HepG2 (cell line): ENCODE results near the gene IL15RA. TPM values are rescaled to one million over a fixed set of nuclear protein-coding genes. Genes with fewer than 3 reads are reported as not detected.

Experiments
- ATAC-seq: fragments of 200-7000 bp; cut with Tn5 transposase; 3 replicates; pipeline ENCODE4 v1.9.1; 2020; ENCODE audit warnings: mild to moderate bottlenecking, moderate library complexity
- BruUV-seq: library from RNA; stranded (reverse); fragments of 400-500 nt; replicated peaks from 2 replicates; lab custom pipeline; 2021; lab: Mats Ljungman, UMichigan
- CTCF ChIA-PET: fragments of 300-600 bp; formaldehyde crosslinking; extraction: SDS; loops from one replicate; lab custom pipeline; 2021; ENCODE audit warnings: low total read pairs, inconsistent platforms, low intra/inter-chr PET ratio; lab: Yijun Ruan, JAX
- POLR2A ChIA-PET: fragments of 350-600 bp; sonication (Branson Sonifier 250); formaldehyde crosslinking; loops from one replicate; lab custom pipeline; 2020; ENCODE audit warnings: antibody characterized with exemption, inconsistent platforms; lab: Yijun Ruan, JAX
- DNase-seq: peaks from one replicate; pipeline ENCODE4 v3.0.0-alpha.2; 2015; ENCODE audit warnings: low spot score
- FAIRE-seq: peaks from 3 replicates; lab custom pipeline; 2011; peaks lifted over from hg19 to GRCh38; lab: Jason Lieb, UNC
- H2AFZ ChIP-seq: one replicate; pipeline ENCODE4 v1.6.1; 2011; ENCODE audit warnings: low read length, inconsistent platforms
- H3K27ac ChIP-seq: fragments of 300-600 bp; 3 replicates; pipeline ENCODE4 v1.8.0; 2011; ENCODE audit warnings: mixed run types, mild to moderate bottlenecking, mixed read lengths, low read length, inconsistent platforms; ENCODE audit not compliant: insufficient read depth; ENCODE audit errors: extremely low read length
- H3K27me3 ChIP-seq, 2 experiments: fragments of 200-600 bp in 1 of 2; 2 replicates in 1 of 2; 3 replicates in 1 of 2; pipeline versions ENCODE4 v1.6.0 to v1.8.0; 2011; ENCODE audit warnings: low read length in 2 of 2, mild to moderate bottlenecking in 2 of 2, moderate library complexity in 2 of 2, inconsistent platforms in 1 of 2; ENCODE audit not compliant: insufficient read depth in 2 of 2, control insufficient read depth in 1 of 2
- H3K36me3 ChIP-seq, 2 experiments: fragments of 200-600 bp in 1 of 2; replicated peaks in 1 of 2; 2 replicates in 1 of 2; 3 replicates in 1 of 2; pipeline versions ENCODE4 v1.5.1 to v1.8.0; 2011; ENCODE audit warnings: low read length in 2 of 2, inconsistent platforms in 1 of 2; ENCODE audit not compliant: insufficient read depth in 2 of 2, control insufficient read depth in 1 of 2
- H3K4me1 ChIP-seq: 2 replicates; pipeline ENCODE4 v1.5.1; 2012; ENCODE audit warnings: low read length, inconsistent platforms; ENCODE audit not compliant: insufficient read depth
- H3K4me2 ChIP-seq: 2 replicates; pipeline ENCODE4 v1.6.0; 2011; ENCODE audit warnings: low read depth, low read length, inconsistent platforms
- H3K4me3 ChIP-seq, 3 experiments: fragments of 200-600 bp in 1 of 3; sonication (generic), shearing (Covaris generic) in 1 of 3; replicated peaks in 1 of 3; 2 replicates each; pipeline ENCODE4 v1.5.1; 2011 to 2016; ENCODE audit warnings: low read length in 3 of 3, inconsistent platforms in 2 of 3, low read depth in 2 of 3, mild to moderate bottlenecking in 2 of 3, control low read depth in 1 of 3, mixed read lengths in 1 of 3; ENCODE audit not compliant: insufficient read depth in 1 of 3
- H3K79me2 ChIP-seq: one replicate; pipeline ENCODE4 v1.6.1; 2011; ENCODE audit warnings: low read length, inconsistent platforms; ENCODE audit not compliant: insufficient read depth
- H3K9ac ChIP-seq: 2 replicates; pipeline ENCODE4 v1.6.0; 2011; ENCODE audit warnings: mild to moderate bottlenecking, low read depth, low read length, inconsistent platforms; ENCODE audit not compliant: insufficient read depth
- H3K9me3 ChIP-seq: 2 replicates; pipeline ENCODE4 v1.5.1; 2012; ENCODE audit warnings: mild to moderate bottlenecking, low read length
- H4K20me1 ChIP-seq: 2 replicates; pipeline ENCODE4 v1.6.0; 2011; ENCODE audit warnings: inconsistent platforms, mild to moderate bottlenecking, low read length, moderate library complexity; ENCODE audit not compliant: insufficient read depth
- MATR3 ChIP-seq: sonication (generic); formaldehyde crosslinking; IDR thresholded peaks from 2 replicates; pipeline ENCODE4 v1.4.0; 2020; ENCODE audit warnings: missing genetic modification reagents
- NFIC ChIP-seq: IDR thresholded peaks from 2 replicates; pipeline ENCODE4 v1.6.1; 2012; ENCODE audit warnings: mild to moderate bottlenecking, low read length, inconsistent platforms
- RBM39 ChIP-seq: fragments of 200-400 bp; formaldehyde crosslinking; IDR thresholded peaks from one replicate; pipeline ENCODE4 v1.6.1; 2018; ENCODE audit warnings: antibody characterized with exemption, mild to moderate bottlenecking, low read depth, low read length; ENCODE audit not compliant: poor library complexity, severe bottlenecking
- SMC3 ChIP-seq: IDR thresholded peaks from 2 replicates; pipeline ENCODE4 v1.6.1; 2011; ENCODE audit warnings: low read length, improper control_type of control experiment
- SMYD3 ChIP-seq: sonication (generic); formaldehyde crosslinking; IDR thresholded peaks from 2 replicates; pipeline ENCODE4 v1.8.1; 2023; ENCODE audit warnings: mild to moderate bottlenecking, missing genetic modification reagents
- SSRP1 ChIP-seq: IDR thresholded peaks from 2 replicates; pipeline ENCODE4 v1.6.1; 2016; ENCODE audit warnings: control low read depth
- TP53 ChIP-seq: sonication (generic); formaldehyde crosslinking; conservative IDR thresholded peaks from 2 replicates; pipeline ENCODE4 v1.4.0; 2020; ENCODE audit warnings: missing genetic modification reagents
- ZBTB8A ChIP-seq: sonication (generic); formaldehyde crosslinking; IDR thresholded peaks from 2 replicates; pipeline ENCODE4 v1.4.0; 2020; ENCODE audit warnings: mild to moderate bottlenecking, low read depth, missing genetic modification reagents, borderline replicate concordance
- ZKSCAN8 ChIP-seq: IDR thresholded peaks from 2 replicates; pipeline ENCODE4 v1.6.1; 2016; ENCODE audit warnings: borderline replicate concordance, missing genetic modification reagents, missing compliant biosample characterization
- ZNF224 ChIP-seq: sonication (generic); formaldehyde crosslinking; IDR thresholded peaks from 2 replicates; pipeline ENCODE4 v1.5.0; 2020; ENCODE audit warnings: mild to moderate bottlenecking, missing genetic modification reagents
- ZNF615 ChIP-seq: sonication (generic); formaldehyde crosslinking; IDR thresholded peaks from 2 replicates; pipeline ENCODE4 v1.5.0; 2020; ENCODE audit warnings: mild to moderate bottlenecking, missing genetic modification reagents, borderline replicate concordance
- ZNF75D ChIP-seq: sonication (generic); formaldehyde crosslinking; IDR thresholded peaks from 2 replicates; pipeline ENCODE4 v1.8.1; 2023; ENCODE audit warnings: missing genetic modification reagents, mild to moderate bottlenecking, borderline replicate concordance
- ZNF780A ChIP-seq: sonication (generic); formaldehyde crosslinking; IDR thresholded peaks from 2 replicates; pipeline ENCODE4 v1.8.0; 2022; ENCODE audit warnings: mild to moderate bottlenecking, missing genetic modification reagents, moderate library complexity
- WGBS: methylation state at CpG from one replicate; pipeline ENCODE4 v1.1.6; 2017; ENCODE audit warnings: low lambda C conversion rate; 5-methylcytosine and 5-hydroxymethylcytosine counted together
- in situ Hi-C: cut with HindIII; loops from 2 replicates; pipeline ENCODE4 v1.10.0; 2017; ENCODE audit warnings: low pct_unique_long_range_greater_than_20kb; ENCODE audit not compliant: extremely low pct_ligation_motif_present
- intact Hi-C: fragments of 100-400 bp; cut with micrococcal nuclease; formaldehyde crosslinking; loops from one replicate; pipeline ENCODE4 v1.10.0; 2022; ENCODE audit not compliant: unreplicated experiment
- polyA plus RNA-seq, 8 experiments: library from polyadenylated mRNA; depleted of rRNA in 3 of 8; stranded (reverse) in 7 of 8; unstranded in 1 of 8; fragments of >200 nt; fragmentation: Illumina TruSeq in 4 of 8; extraction: Trizol in 4 of 8; gene quantifications; 2 replicates each; pipeline versions ENCODE4 v1.2.1 to v1.2.3, GENCODE V29; 2011 to 2016; ENCODE audit warnings: low read depth in 4 of 8, missing spikeins in 1 of 8, mixed read lengths in 1 of 8; ENCODE audit not compliant: insufficient read depth in 1 of 8
- total RNA-seq, 5 experiments: library from RNA; depleted of rRNA; stranded (reverse); fragments of >200 nt; fragmentation: Illumina TruSeq; extraction: Trizol; gene quantifications; 2 replicates each; pipeline ENCODE4 v1.2.3, GENCODE V29; 2016; ENCODE audit warnings: low read depth in 1 of 5
- TF ChIP-seq, protein P1 (sequence below): sonication (generic); formaldehyde crosslinking; IDR thresholded peaks from 2 replicates; pipeline ENCODE4 v1.4.0; 2020; ENCODE audit warnings: missing genetic modification reagents

Gene IL15RA
- total and polyA plus RNA-seq, 2 of the 13 experiments (the other 11 are each of a cell fraction or from before 2014, with no cell fraction given): 0.53 to 0.77 TPM

DNA sequence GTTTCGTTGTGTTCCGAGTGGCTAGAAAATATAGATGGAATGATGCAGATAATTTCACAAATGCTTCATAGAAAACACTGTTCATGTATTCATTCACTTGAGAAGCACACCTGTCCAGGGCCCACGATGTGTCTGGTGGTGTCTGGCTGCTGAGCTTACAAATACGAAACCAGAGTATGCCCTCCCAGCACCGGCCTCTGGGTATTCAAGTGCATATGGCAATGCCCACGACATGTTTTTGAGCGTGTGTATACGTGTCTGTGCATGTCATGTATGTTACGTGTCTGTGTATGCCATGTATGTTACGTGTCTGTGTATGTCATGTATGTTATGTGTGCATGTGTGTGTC is 47.0 kb upstream of the IL15RA start:
- WGBS: 27% methylated on average over 10 of the region's 10 CpGs
- no peak overlapping the region for H3K4me3 ChIP-seq
- no peak overlapping the region for H3K9ac ChIP-seq
- no TSS peak for BruUV-seq
- no peaks in the 10 kb centered on the region for H3K9me3 ChIP-seq
- intact Hi-C loops: no loop called here
- CTCF ChIA-PET: no interaction called here
- DNase-seq: no peak
- H3K27me3 ChIP-seq: peaks cover 0 to 11% of the 10 kb centered on the region in 2 experiments; a peak in 3 of 5 replicates
- H3K4me1 ChIP-seq: no peaks in the 10 kb centered on the region
- no peak for TF ChIP-seq SSRP1
- no peak for TF ChIP-seq ZNF780A (CRISPR knock-in tag)
- no peak for TF ChIP-seq ZNF615 (CRISPR knock-in tag)
- no peak for TF ChIP-seq TP53
- TF ChIP-seq SMYD3 (CRISPR knock-in tag): no peak
- TF ChIP-seq SMC3: no peak
- TF ChIP-seq ZBTB8A (CRISPR knock-in tag): no peak
- no peak for TF ChIP-seq NFIC
- TF ChIP-seq ZNF224 (CRISPR knock-in tag): no peak
- TF ChIP-seq ZKSCAN8: no peak
- TF ChIP-seq ZNF75D (CRISPR knock-in tag): no peak
- no peak for TF ChIP-seq MATR3 (CRISPR knock-in tag)
- TF ChIP-seq, protein P1, sequence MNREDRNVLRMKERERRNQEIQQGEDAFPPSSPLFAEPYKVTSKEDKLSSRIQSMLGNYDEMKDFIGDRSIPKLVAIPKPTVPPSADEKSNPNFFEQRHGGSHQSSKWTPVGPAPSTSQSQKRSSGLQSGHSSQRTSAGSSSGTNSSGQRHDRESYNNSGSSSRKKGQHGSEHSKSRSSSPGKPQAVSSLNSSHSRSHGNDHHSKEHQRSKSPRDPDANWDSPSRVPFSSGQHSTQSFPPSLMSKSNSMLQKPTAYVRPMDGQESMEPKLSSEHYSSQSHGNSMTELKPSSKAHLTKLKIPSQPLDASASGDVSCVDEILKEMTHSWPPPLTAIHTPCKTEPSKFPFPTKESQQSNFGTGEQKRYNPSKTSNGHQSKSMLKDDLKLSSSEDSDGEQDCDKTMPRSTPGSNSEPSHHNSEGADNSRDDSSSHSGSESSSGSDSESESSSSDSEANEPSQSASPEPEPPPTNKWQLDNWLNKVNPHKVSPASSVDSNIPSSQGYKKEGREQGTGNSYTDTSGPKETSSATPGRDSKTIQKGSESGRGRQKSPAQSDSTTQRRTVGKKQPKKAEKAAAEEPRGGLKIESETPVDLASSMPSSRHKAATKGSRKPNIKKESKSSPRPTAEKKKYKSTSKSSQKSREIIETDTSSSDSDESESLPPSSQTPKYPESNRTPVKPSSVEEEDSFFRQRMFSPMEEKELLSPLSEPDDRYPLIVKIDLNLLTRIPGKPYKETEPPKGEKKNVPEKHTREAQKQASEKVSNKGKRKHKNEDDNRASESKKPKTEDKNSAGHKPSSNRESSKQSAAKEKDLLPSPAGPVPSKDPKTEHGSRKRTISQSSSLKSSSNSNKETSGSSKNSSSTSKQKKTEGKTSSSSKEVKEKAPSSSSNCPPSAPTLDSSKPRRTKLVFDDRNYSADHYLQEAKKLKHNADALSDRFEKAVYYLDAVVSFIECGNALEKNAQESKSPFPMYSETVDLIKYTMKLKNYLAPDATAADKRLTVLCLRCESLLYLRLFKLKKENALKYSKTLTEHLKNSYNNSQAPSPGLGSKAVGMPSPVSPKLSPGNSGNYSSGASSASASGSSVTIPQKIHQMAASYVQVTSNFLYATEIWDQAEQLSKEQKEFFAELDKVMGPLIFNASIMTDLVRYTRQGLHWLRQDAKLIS (CRISPR knock-in tag): no peak
- no peak for TF ChIP-seq RBM39
- TF ChIP-seq, all 625 proteins: peak for 0
- Histone ChIP-seq H4K20me1 (no peaks in the 10 kb centered on the region), H3K36me3 (no peaks in the 10 kb centered on the region), H3K27ac (no peak overlapping the region), H2AFZ (no peak overlapping the region), H3K4me2 (no peak overlapping the region), H3K79me2 (no peaks in the 10 kb centered on the region)
- POLR2A ChIA-PET: no interaction called here
- in situ Hi-C loops: no loop called here
- ATAC-seq: no peak
- no peak for FAIRE-seq
